ENCODE results near the gene LRP2BP.

- TF ChIP-seq, protein P1, sequence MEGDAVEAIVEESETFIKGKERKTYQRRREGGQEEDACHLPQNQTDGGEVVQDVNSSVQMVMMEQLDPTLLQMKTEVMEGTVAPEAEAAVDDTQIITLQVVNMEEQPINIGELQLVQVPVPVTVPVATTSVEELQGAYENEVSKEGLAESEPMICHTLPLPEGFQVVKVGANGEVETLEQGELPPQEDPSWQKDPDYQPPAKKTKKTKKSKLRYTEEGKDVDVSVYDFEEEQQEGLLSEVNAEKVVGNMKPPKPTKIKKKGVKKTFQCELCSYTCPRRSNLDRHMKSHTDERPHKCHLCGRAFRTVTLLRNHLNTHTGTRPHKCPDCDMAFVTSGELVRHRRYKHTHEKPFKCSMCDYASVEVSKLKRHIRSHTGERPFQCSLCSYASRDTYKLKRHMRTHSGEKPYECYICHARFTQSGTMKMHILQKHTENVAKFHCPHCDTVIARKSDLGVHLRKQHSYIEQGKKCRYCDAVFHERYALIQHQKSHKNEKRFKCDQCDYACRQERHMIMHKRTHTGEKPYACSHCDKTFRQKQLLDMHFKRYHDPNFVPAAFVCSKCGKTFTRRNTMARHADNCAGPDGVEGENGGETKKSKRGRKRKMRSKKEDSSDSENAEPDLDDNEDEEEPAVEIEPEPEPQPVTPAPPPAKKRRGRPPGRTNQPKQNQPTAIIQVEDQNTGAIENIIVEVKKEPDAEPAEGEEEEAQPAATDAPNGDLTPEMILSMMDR (IDR thresholded peaks at IDR 0.05): no peak
- no peak for TF ChIP-seq POLR2A (IDR thresholded peaks at IDR 0.05)
- TF ChIP-seq POLR2AphosphoS5 (IDR thresholded peaks at IDR 0.05): no peak
Measured at GRCh38 chr4:185384930-185385331, 10.8 kb downstream of the LRP2BP start.

Data from gastroesophageal sphincter (tissue), 3 donors.